HL-60 (cell line): Measurements from ENCODE around the gene LGR4.

Experiments
- DNase-seq, 2 experiments: peaks; one replicate each; pipeline ENCODE4 v3.0.0-alpha.2; 2010 to 2020; ENCODE audit warnings: low read depth in 1 of 2, low spot score in 1 of 2
- H3K27ac ChIP-seq: fragments of 250-450 bp; sonication (Bioruptor Pico); replicated peaks from 2 replicates; pipeline ENCODE4 v1.5.1; 2020; ENCODE audit warnings: mild to moderate bottlenecking, moderate library complexity
- H3K27me3 ChIP-seq: fragments of 250-450 bp; sonication (Bioruptor Pico); 2 replicates; pipeline ENCODE4 v1.5.1; 2021; ENCODE audit warnings: mild to moderate bottlenecking, moderate library complexity; ENCODE audit not compliant: insufficient read depth, poor library complexity, severe bottlenecking
- H3K4me3 ChIP-seq: replicated peaks from 2 replicates; pipeline ENCODE4 v1.5.1; 2011; ENCODE audit warnings: mild to moderate bottlenecking, control low read depth, low read length; ENCODE audit not compliant: insufficient read depth
- GABPA ChIP-seq: IDR thresholded peaks from 2 replicates; pipeline ENCODE4 v1.6.1; 2012; ENCODE audit warnings: low read depth
- POLR2AphosphoS5 ChIP-seq: IDR thresholded peaks from 2 replicates; pipeline ENCODE4 v1.6.1; 2012; ENCODE audit warnings: low read depth
- SPI1 ChIP-seq: IDR thresholded peaks from 2 replicates; pipeline ENCODE4 v1.6.1; 2012; ENCODE audit warnings: low read depth, mild to moderate bottlenecking, borderline replicate concordance
- TF ChIP-seq, protein P1 (sequence below): IDR thresholded peaks from 2 replicates; pipeline ENCODE4 v1.6.1; 2012; ENCODE audit warnings: low read depth; ENCODE audit not compliant: insufficient replicate concordance
- TF ChIP-seq, protein P2 (sequence below): IDR thresholded peaks from one replicate; pipeline ENCODE4 v1.5.1; 2011; ENCODE audit warnings: low read length, control low read depth, inconsistent platforms; ENCODE audit not compliant: insufficient read depth

The LGR4 gene

DNA sequence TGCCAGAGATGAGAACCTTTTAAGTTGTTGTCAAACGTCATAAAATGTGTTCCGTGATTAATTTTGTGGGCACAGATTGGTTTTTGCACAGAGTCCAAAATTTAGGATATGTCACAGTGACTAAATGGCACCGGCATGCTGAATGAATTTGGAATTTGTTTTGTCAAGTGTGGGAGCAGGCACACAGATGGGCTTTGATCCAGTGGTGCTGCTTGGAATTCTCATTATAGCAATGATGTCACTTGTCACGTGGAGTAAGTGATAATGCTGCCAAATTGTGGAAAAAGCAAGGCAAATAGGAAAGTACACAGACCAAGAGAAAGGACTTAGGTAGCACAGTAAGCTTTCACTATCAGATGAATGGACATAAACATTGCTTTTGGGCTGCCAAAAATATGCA is 42.0 kb upstream of the LGR4 start:
- TF ChIP-seq SPI1, result no peak
- no peak overlapping the region for H3K4me3 ChIP-seq
- no peak for DNase-seq

DNA sequence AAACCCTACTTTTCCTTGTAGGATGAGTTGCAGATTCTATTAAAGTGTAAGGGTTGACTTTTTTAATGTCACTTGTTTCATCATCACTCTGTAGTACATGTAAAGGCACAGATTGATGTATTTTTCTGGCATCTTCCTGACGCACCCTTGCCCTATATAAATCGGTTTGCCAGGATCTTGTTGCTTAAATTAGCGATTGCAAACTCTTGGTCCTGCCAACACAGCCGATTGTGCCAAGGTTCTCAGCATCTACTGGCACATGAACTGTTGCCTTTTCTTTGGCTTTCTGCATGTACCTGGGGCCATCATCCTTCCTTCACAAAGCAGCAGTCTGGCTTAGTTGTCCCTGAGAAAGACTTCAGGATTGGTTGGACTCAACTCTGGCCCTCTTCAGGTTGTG is 41.5 kb upstream of the LGR4 start:
- Histone ChIP-seq H3K4me3 (no peak overlapping the region), H3K27ac (no peak overlapping the region), H3K27me3 (no peaks in the 10 kb centered on the region)
- TF ChIP-seq GABPA, result no peak
- no peak for TF ChIP-seq SPI1
- TF ChIP-seq, protein P1, sequence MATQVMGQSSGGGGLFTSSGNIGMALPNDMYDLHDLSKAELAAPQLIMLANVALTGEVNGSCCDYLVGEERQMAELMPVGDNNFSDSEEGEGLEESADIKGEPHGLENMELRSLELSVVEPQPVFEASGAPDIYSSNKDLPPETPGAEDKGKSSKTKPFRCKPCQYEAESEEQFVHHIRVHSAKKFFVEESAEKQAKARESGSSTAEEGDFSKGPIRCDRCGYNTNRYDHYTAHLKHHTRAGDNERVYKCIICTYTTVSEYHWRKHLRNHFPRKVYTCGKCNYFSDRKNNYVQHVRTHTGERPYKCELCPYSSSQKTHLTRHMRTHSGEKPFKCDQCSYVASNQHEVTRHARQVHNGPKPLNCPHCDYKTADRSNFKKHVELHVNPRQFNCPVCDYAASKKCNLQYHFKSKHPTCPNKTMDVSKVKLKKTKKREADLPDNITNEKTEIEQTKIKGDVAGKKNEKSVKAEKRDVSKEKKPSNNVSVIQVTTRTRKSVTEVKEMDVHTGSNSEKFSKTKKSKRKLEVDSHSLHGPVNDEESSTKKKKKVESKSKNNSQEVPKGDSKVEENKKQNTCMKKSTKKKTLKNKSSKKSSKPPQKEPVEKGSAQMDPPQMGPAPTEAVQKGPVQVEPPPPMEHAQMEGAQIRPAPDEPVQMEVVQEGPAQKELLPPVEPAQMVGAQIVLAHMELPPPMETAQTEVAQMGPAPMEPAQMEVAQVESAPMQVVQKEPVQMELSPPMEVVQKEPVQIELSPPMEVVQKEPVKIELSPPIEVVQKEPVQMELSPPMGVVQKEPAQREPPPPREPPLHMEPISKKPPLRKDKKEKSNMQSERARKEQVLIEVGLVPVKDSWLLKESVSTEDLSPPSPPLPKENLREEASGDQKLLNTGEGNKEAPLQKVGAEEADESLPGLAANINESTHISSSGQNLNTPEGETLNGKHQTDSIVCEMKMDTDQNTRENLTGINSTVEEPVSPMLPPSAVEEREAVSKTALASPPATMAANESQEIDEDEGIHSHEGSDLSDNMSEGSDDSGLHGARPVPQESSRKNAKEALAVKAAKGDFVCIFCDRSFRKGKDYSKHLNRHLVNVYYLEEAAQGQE, result no peak
- TF ChIP-seq, protein P2, sequence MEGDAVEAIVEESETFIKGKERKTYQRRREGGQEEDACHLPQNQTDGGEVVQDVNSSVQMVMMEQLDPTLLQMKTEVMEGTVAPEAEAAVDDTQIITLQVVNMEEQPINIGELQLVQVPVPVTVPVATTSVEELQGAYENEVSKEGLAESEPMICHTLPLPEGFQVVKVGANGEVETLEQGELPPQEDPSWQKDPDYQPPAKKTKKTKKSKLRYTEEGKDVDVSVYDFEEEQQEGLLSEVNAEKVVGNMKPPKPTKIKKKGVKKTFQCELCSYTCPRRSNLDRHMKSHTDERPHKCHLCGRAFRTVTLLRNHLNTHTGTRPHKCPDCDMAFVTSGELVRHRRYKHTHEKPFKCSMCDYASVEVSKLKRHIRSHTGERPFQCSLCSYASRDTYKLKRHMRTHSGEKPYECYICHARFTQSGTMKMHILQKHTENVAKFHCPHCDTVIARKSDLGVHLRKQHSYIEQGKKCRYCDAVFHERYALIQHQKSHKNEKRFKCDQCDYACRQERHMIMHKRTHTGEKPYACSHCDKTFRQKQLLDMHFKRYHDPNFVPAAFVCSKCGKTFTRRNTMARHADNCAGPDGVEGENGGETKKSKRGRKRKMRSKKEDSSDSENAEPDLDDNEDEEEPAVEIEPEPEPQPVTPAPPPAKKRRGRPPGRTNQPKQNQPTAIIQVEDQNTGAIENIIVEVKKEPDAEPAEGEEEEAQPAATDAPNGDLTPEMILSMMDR, result no peak
- DNase-seq, result no peak

More for the DNA sequence above, 42.0 kb upstream of the LGR4 start:
- H3K27me3 ChIP-seq, result no peaks in the 10 kb centered on the region
- H3K27ac ChIP-seq, result no peak overlapping the region

DNA sequence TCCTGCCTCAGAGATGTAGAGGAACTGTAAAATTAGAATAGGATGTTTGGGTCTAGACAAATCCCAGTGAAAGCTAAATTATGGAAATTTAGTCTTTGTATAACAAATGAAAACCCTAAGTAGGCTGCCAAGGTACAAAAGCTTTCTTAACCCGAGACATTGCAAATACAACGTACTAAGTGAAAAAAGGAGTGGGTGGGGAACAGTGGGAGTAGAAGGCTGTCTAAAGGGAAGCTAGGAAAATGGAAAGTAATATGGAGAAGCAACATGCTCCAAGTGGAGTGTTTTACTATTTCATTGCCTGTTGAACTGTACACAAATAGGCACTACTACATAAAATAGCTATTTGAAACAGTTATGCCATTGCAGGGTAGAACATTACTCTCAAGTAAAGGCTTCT is 40.8 kb upstream of the LGR4 start:
- TF ChIP-seq, protein P1, result no peak
- TF ChIP-seq, protein P2, result no peak
- no peak for TF ChIP-seq GABPA
- TF ChIP-seq POLR2AphosphoS5, result no peak
- TF ChIP-seq SPI1, result no peak
- no peaks in the 10 kb centered on the region for H3K27me3 ChIP-seq
- no peak overlapping the region for H3K27ac ChIP-seq
- no peak for DNase-seq
- H3K4me3 ChIP-seq, result no peak overlapping the region

DNA sequence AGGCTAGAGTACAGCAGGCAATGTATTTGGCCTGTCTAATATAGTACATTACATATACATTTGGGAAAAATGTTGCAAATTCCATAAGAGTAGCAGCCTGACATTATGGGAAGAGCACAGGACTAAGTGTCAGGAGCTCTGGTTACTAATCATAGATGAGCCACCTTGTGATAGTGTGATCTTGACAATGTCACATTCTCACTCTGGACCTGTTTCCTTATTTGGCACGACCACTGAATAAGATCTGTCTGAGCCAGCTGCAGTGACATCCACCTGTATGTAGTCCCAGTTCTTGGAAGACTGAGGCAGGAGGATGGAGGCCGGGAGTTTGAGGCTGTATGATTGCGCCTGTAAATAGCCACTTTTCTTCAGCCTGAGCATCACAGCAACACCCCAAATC is 39.6 kb upstream of the LGR4 start:
- Histone ChIP-seq H3K27me3 (no peaks in the 10 kb centered on the region), H3K4me3 (no peak overlapping the region), H3K27ac (no peak overlapping the region)
- no peak for TF ChIP-seq POLR2AphosphoS5
- TF ChIP-seq, protein P2, result no peak
- TF ChIP-seq GABPA, result no peak
- TF ChIP-seq, protein P1, result no peak
- TF ChIP-seq SPI1, result no peak
- no peak for DNase-seq
